HG03378 (cell line): Measurements from ENCODE around the gene DICER1.

Source experiments
- ATAC-seq: cut with Tn5 transposase; IDR thresholded peaks from one replicate; pipeline ENCODE4 v1.9.1; 2021; ENCODE audit warnings: mild to moderate bottlenecking, moderate library complexity; ENCODE audit not compliant: unreplicated experiment

DICER1 gene

DNA sequence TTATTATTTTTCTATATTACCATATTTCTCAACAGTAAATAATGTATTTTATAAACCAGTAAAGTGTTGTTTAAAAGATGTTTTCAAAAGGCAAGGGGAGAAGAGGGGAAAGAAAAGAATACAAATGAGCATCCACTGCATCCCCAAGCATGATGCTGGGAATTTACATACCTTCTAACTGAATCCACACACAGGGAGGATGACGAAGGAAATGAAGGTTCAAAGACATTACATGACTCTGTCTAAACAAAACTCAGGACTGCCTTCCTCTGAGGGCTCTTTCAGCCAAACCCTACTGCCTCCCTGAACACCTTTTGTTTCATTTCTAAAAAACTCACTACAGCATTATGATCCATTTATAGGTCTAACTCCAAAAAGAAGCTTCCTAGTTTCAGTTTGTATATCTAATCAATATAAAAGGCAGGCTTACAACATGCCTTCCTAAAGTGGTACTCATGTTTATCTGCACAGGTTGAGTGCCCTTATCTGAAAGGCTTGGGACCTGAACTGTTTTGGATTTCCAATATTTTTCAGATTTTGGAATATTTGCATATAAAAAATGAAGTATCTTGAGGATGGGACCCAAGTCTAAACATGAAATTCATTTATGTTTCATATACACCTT lies 30.3 kb downstream of the DICER1 start:
- no peak for ATAC-seq

DNA sequence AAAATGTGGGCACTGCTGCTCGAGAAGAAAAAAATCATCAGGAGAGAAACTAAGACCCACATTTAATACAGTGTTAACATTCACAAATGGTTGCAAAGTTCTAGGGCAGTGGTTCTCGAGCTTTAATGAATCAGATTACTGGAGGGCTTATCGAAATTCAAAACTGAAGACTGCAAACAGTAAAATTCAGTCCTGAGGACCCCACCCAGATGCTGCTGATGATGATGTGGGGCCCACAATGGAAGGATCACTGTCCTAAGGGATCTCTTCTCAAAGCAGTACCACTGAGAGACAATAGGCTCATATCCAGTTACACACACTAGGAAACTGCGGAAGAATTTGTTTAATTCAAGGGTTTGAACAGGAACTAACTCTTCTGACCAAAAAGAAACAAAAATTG lies 31.4 kb downstream of the DICER1 start:
- ATAC-seq = no peak

- ATAC-seq = no peak
Observed at GRCh38 chr14:95125221-95125620, 32.1 kb downstream of the DICER1 start.

- no peak for ATAC-seq
Observed at GRCh38 chr14:95123891-95124579, 33.3 kb downstream of the DICER1 start.

GRCh38 chr14:95122621-95122945 lies 34.7 kb downstream of the DICER1 start:
- no peak for ATAC-seq

DNA sequence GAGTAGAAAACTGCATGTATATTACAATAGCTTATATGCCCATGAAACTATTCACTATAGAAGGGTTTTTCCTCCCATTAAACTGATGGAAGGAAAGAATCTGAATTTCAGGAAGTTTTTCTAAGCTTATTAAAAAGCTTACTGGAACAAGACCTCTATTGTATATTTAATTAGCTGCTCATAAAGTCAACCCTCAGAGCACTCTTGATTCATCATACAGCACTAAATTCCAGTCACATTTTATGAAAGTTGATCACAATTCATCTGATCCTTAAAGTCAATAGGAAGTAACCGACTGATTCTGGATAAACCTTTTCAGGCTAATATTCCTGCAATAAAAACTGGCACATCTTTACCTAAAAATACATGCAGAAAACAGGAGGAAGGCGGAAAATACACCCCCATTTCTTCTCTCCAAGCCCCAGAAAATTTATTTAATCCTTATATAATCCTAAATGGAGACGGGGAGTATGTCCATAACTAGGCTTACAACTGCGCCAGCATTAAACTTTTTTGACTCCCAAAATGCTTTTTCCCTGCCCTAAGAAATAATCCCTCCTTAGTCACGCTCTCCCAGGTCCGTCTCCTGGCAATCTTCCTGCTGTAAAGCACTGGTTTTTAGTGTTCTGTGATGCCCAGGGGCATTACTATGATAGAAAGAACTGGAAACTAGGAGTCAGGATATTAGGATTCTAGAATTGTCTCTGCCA lies 35.3 kb downstream of the DICER1 start:
- ATAC-seq = no peak

DNA sequence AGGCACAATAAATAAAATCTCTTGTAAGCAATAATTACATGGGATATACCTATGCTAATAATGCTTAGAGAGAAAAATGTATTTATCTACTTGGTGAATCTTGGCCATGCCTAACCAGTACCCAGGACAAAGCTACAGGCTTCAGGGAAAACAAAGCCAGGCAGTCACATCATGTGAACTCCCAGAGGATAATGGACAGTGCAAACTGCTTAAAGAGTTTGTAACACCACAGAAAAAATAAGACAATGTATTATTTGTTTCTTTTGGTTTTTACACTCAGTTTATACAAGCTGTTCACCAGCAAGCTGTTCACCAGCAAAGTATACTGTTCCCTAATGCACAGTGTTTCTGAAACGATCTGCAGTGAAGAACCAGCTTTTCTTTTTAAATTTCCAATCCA lies 38.0 kb downstream of the DICER1 start:
- no peak for ATAC-seq

- ATAC-seq = no peak
Observed at GRCh38 chr14:95117937-95118721, 39.2 kb downstream of the DICER1 start.

GRCh38 chr14:95113476-95113875 lies 43.9 kb downstream of the DICER1 start:
- ATAC-seq = no peak

- no peak for ATAC-seq
Observed at GRCh38 chr14:95111507-95112164, 45.7 kb downstream of the DICER1 start.

DNA sequence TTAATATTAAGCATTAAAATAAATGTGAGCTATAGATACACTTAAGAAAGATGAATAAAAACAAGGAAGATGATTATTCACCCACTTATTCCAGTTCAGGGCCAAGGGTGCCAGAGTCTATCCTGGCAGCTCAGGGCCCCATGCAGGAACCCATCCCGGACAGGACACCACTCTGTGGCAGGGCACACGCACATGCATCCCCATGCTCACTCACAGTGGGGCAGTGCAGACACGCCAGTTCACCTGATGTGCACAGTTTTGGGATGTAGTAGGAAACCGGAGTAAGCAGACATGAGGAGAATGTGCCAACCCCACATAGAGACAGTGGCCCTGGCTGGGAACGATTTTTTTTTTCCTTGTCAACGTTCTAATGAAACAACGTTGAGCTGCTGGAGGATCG lies 47.2 kb downstream of the DICER1 start:
- ATAC-seq = no peak

DNA sequence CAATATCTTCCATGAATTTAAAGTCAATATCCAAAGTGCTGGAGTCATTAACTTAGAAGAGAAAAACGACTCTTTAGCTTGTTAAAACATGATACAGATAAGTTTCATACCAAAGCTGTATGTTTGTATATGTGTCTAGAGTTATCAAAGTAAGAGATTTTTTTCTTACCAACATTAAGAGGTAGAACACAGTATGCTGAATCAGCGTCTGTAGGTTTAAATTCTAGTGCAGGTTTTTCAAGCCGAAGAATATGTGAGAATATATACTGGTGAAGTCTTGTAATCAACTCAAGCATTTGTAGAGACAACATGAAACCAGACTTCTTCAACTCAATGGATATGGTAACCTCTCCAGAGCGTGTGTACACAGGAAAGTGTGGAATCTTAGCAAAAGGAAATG lies 49.6 kb downstream of the DICER1 start:
- no peak for ATAC-seq

DNA sequence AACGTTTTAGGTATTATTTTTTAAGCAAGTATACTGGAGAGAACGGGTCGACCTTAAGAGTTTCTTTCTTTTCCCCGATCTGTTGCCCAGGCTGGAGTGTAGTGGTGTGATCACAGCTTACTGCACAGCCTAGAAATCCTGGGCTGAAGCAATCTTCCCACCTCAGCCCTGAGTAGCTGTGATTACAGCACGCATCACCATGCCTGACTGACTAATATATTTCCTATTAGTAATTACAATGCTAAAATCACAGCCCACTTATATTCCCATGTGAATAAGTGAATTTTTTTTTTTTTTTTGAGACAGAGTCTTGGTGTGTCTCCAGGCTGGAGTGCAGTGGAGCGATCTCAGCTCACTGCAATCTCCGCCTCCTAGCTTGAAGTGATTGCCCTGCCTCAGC lies 50.4 kb downstream of the DICER1 start:
- no peak for ATAC-seq

DNA sequence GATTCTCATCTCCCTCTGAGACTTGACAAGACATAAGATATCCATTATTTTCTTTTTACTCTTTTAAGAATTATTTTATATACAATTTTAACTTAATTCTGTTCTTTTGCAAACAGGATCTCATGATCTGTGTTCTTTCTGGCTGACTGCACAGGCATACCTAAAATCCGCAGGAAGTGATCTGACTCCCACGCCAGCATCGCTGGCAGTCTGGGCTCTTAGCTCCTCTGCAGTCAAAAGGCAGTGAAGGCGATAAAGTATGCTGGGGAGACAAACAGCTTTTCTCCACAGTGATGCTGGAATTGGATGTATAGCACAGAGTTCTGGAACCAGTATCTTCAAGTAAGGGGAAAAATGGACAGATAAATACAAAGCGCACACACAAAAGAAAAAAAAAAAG lies 52.4 kb downstream of the DICER1 start:
- no peak for ATAC-seq

GRCh38 chr14:95102680-95103044 lies 54.7 kb downstream of the DICER1 start:
- no peak for ATAC-seq

DNA sequence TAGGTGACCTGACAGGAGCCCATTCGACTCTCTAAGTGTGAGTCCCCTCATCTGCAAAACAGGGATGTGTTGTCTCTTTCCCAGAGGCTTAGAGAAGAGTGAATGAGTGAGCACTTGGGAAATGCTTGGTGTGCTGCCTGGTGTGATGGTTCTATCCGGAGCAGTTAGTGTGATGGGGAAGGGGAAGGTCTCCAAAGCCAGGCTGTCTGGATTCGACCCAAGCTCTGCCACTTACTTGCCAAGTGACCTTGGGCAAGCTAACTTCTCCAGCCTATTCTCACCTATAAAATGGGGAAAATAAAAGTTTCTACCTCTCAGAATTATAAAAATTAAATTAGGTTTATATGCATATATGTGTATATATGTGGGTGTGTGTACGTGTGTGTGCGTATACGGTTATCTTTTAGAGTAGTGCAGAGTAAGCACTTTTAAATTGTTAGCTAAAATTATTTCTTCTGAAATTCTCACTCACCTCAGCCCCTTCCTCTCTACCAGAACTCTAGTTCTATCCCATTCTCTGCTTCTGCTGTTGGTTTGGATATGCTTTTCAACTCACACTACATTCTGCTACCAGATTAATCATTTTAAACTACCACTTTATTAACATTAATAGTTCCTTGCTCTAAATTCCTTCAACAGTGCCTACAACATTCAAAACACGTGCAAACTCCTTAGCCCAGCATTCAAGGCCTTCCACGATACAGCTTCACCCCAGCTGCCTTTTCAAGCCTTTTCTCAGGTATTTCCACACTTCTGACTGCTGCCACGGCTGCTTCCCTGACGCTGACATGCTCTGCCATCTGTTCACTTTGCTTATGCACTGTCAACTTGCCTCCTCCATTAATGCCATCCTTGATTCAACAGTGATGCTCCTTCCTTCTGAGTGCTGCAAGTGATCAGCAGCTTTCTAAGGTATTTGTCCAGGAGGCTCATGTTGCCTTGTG lies 55.3 kb downstream of the DICER1 start:
- ATAC-seq = no peak

- ATAC-seq = no peak
Observed at GRCh38 chr14:95098984-95099599, 58.2 kb downstream of the DICER1 start.

DNA sequence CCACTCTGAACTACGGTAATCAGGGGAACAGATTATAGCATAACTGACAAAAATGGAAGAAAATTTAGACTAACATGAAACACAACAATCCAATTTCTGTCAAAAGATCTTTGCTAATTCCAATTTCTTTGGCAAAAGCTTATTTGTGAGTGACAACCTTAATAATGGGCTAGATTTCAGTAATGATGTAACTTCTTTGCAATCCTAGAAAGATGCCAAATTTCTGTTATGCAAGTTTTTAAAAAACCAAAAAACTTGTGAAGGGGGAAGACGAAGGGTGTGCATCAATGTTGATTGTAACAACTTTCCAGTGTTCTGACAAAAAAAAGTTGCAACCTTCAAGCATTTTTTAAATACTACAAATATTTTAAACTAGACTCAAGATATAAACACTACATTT lies 59.9 kb downstream of the DICER1 start:
- no peak for ATAC-seq

DNA sequence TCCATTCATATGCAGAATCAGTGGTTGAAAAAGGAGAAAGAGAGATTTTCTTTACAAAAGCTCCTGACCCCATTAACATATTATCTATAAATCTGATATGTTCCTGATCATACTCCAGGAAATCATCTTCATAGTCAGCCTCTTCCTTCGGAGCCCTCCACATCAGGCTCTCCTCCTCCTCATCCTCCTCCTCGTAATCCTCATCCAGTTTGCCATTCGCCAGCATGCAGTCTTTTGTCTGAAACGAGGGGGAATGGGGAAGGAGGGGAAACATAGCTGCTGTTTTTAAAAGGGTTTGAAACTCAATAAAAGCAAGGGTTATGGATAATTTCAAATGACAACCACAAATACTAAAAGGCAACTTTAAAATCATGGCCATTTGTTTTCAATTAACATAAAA lies 60.9 kb downstream of the DICER1 start:
- no peak for ATAC-seq

DNA sequence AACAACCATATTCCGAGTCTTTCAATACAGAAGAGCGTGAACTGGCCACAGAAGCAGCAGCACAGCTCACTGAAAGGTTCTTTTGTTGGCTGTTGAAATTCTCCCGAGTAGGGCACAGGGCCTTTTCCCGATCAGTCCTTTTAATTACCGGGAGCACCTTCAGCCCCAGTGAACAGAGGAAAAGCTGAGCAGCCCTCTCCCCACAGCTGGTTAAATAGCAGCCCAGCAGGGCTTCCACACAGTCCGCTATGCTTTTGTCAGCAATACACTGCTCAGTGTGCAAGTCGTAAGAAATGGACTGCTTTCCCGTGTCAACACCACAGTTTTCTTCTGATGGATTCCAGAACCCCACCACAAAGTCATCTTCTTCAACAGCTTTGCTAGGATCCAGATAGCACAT lies 61.3 kb downstream of the DICER1 start:
- no peak for ATAC-seq
